Sigmoid colon (tissue), 7 donors: ENCODE data around the gene OR2F1. TPM values are rescaled to one million over a fixed set of nuclear protein-coding genes. Genes with fewer than 3 reads are reported as not detected.

ENCODE experiments used
- DNase-seq: peaks from one replicate; pipeline ENCODE4 v3.0.0-alpha.2; 2019
- H3K27ac ChIP-seq, 4 donors: fragments of 200-600 bp; sonication (generic); one replicate each; pipeline ENCODE4 v1.5.1; 2016 to 2019; ENCODE audit warnings: mild to moderate bottlenecking in 1 of 4
- H3K27me3 ChIP-seq, 3 donors: fragments of 200-600 bp; sonication (generic); one replicate each; pipeline ENCODE4 v1.5.1; 2019; ENCODE audit warnings: mild to moderate bottlenecking in 1 of 3
- H3K36me3 ChIP-seq, 4 donors: fragments of 200-600 bp; sonication (generic); one replicate each; pipeline ENCODE4 v1.5.1; 2016 to 2019
- H3K4me1 ChIP-seq, 4 donors: fragments of 200-600 bp; sonication (generic); one replicate each; pipeline ENCODE4 v1.5.1; 2017 to 2019
- H3K4me3 ChIP-seq, 4 donors: fragments of 200-600 bp; sonication (generic); one replicate each; pipeline ENCODE4 v1.5.1; 2017 to 2019; ENCODE audit warnings: mild to moderate bottlenecking in 2 of 4, moderate library complexity in 1 of 4
- H3K9me3 ChIP-seq, 4 donors: fragments of 200-600 bp in 3 of 4; sonication (generic) in 3 of 4; one replicate each; pipeline versions ENCODE4 v1.5.1 to v1.6.1; 2013 to 2019
- CTCF ChIP-seq, 4 experiments: fragments of 450-650 bp in 3 of 4; fragments of 200-600 bp in 1 of 4; IDR thresholded peaks; one replicate each; pipeline ENCODE4 v1.5.1; 2016 to 2019; ENCODE audit warnings: antibody characterized with exemption in 4 of 4, mild to moderate bottlenecking in 3 of 4, moderate library complexity in 2 of 4
- EP300 ChIP-seq, 4 donors: sonication (generic); formaldehyde crosslinking; IDR thresholded peaks; one replicate each; pipeline ENCODE4 v1.6.1; 2017; ENCODE audit warnings: antibody characterized with exemption in 4 of 4
- POLR2A ChIP-seq, 2 donors: fragments of 450-650 bp; IDR thresholded peaks; one replicate each; pipeline ENCODE4 v1.6.1; 2016; ENCODE audit warnings: antibody characterized with exemption in 2 of 2, mild to moderate bottlenecking in 2 of 2, moderate library complexity in 2 of 2
- POLR2AphosphoS5 ChIP-seq, 4 donors: sonication (generic); formaldehyde crosslinking; IDR thresholded peaks; one replicate each; pipeline ENCODE4 v1.6.1; 2017; ENCODE audit warnings: antibody characterized with exemption in 4 of 4
- WGBS, 2 donors: extraction: QIAGEN DNeasy Blood & Tissue Kit; methylation state at CpG; one replicate each; pipeline ENCODE4 v1.1.7; 2013; 5-methylcytosine and 5-hydroxymethylcytosine counted together
- intact Hi-C: fragments of 100-400 bp; cut with DNase I; formaldehyde crosslinking; loops from one replicate; pipeline ENCODE4 v1.15.1; 2023
- polyA plus RNA-seq, 3 donors: library from polyadenylated mRNA; stranded (reverse); fragments of 200-250 nt; gene quantifications; one replicate each; pipeline ENCODE4 v1.2.3, GENCODE V29; 2013
- total RNA-seq, 4 donors: library from RNA; depleted of rRNA; stranded (reverse); fragments of >200 nt; gene quantifications; one replicate each; pipeline ENCODE4 v1.1.0, GENCODE V29; 2016
- donor health status: healthy with polysubstance abuse.
- donor health status: Bipolar disorder and iron deficiency.
- donor health status: healthy.

The OR2F1 gene
- total and polyA plus RNA-seq, 7 donors, result not detected

GRCh38 chr7:143992670-143993069, 38.0 kb downstream of the OR2F1 start:
- TF ChIP-seq CTCF (IDR thresholded peaks at IDR 0.05) (no peak), POLR2AphosphoS5 (IDR thresholded peaks at IDR 0.05) (no peak), EP300 (IDR thresholded peaks at IDR 0.05) (no peak), POLR2A (IDR thresholded peaks at IDR 0.05) (no peak)

GRCh38 chr7:143993924-143994323, 39.3 kb downstream of the OR2F1 start:
- no peak overlapping the region for H3K4me3 ChIP-seq
- WGBS, 2 donors, result 92 to 98% methylated on average over 3 of the region's 3 CpGs
- intact Hi-C loops, result loop anchor here (5.0 kb wide), 1 partner anchor 112 kb away; no protein-coding TSS in a partner anchor
- peaks cover 0 to 30% (median 24%) of the 10 kb centered on the region in 4 donors for H3K4me1 ChIP-seq
- no peak for DNase-seq
- no peak overlapping the region for H3K27ac ChIP-seq
- TF ChIP-seq POLR2AphosphoS5 (IDR thresholded peaks at IDR 0.05) (no peak), CTCF (IDR thresholded peaks at IDR 0.05) (no peak), POLR2A (IDR thresholded peaks at IDR 0.05) (no peak), EP300 (IDR thresholded peaks at IDR 0.05) (no peak)
- no peaks in the 10 kb centered on the region for H3K36me3 ChIP-seq
- no peaks in the 10 kb centered on the region for H3K9me3 ChIP-seq
- H3K27me3 ChIP-seq, result no peaks in the 10 kb centered on the region

More at GRCh38 chr7:143992670-143993069, 38.0 kb downstream of the OR2F1 start:
- no peaks in the 10 kb centered on the region for H3K36me3 ChIP-seq
- H3K27ac ChIP-seq, result peak overlapping the region in 2 of 4 donors; percentile 20 to 21
- intact Hi-C loops, result loop anchor here (5.0 kb wide), 1 partner anchor 110 kb away; no protein-coding TSS in a partner anchor
- peaks cover 0 to 42% (median 37%) of the 10 kb centered on the region in 4 donors for H3K4me1 ChIP-seq
- H3K9me3 ChIP-seq, result no peaks in the 10 kb centered on the region
- H3K4me3 ChIP-seq, result no peak overlapping the region
- no peak for DNase-seq
- H3K27me3 ChIP-seq, result no peaks in the 10 kb centered on the region

- 85 to 88% methylated on average over 4 of the region's 4 CpGs for WGBS, 2 donors
- no peak for DNase-seq
Measured at GRCh38 chr7:144000020-144000419, 45.4 kb downstream of the OR2F1 start, which contains the start of gene OR6B1. TSS of gene OR6B1 (plus strand) at chr7:144000320. CDS start at chr7:144003997, 3,677 bp downstream.

GRCh38 chr7:144001543-144001942, 46.9 kb downstream of the OR2F1 start:
- no peaks in the 10 kb centered on the region for H3K36me3 ChIP-seq
- no peaks in the 10 kb centered on the region for H3K27me3 ChIP-seq
- no peak for TF ChIP-seq POLR2A (IDR thresholded peaks at IDR 0.05)
- no peak for TF ChIP-seq POLR2AphosphoS5 (IDR thresholded peaks at IDR 0.05)
- TF ChIP-seq CTCF (IDR thresholded peaks at IDR 0.05), result no peak
- TF ChIP-seq EP300 (IDR thresholded peaks at IDR 0.05), result no peak
- no peak overlapping the region for H3K4me3 ChIP-seq
- no peaks in the 10 kb centered on the region for H3K9me3 ChIP-seq
- 73 to 80% methylated on average over 3 of the region's 3 CpGs for WGBS, 2 donors
- intact Hi-C loops, result no loop called here
- DNase-seq, result no peak
- no peaks in the 10 kb centered on the region for H3K4me1 ChIP-seq
- no peak overlapping the region for H3K27ac ChIP-seq

More at GRCh38 chr7:144000020-144000419, 45.4 kb downstream of the OR2F1 start, which contains the start of gene OR6B1:
- Histone ChIP-seq H3K9me3 (no peaks in the 10 kb centered on the region), H3K4me1 (no peaks in the 10 kb centered on the region), H3K27me3 (no peaks in the 10 kb centered on the region), H3K4me3 (no peak within 1 kb of the TSS), H3K36me3 (no peaks in the 10 kb centered on the region), H3K27ac (no peak within 1 kb of the TSS)
- intact Hi-C loops, result no loop called here
- no peak for TF ChIP-seq CTCF (IDR thresholded peaks at IDR 0.05)
- no peak for TF ChIP-seq EP300 (IDR thresholded peaks at IDR 0.05)
- TF ChIP-seq POLR2AphosphoS5 (IDR thresholded peaks at IDR 0.05), result no peak
- TF ChIP-seq POLR2A (IDR thresholded peaks at IDR 0.05), result no peak

- Histone ChIP-seq H3K27ac (no peak overlapping the region), H3K9me3 (peaks cover 0 to 8% (median 0%) of the 10 kb centered on the region in 4 donors), H3K36me3 (no peaks in the 10 kb centered on the region), H3K4me3 (no peak overlapping the region), H3K27me3 (no peaks in the 10 kb centered on the region), H3K4me1 (no peaks in the 10 kb centered on the region)
- WGBS, 2 donors, result 79 to 81% methylated on average over 5 of the region's 5 CpGs
- DNase-seq, result no peak
- no peak for TF ChIP-seq EP300 (IDR thresholded peaks at IDR 0.05)
- no peak for TF ChIP-seq POLR2A (IDR thresholded peaks at IDR 0.05)
- TF ChIP-seq POLR2AphosphoS5 (IDR thresholded peaks at IDR 0.05), result no peak
- no peak for TF ChIP-seq CTCF (IDR thresholded peaks at IDR 0.05)
- intact Hi-C loops, result no loop called here
Measured at GRCh38 chr7:144004703-144005102, 50.1 kb downstream of the OR2F1 start.
